ENCODE measurements around the gene ST8SIA6.
"Not testable (repeated sequence)": the region's sequence is repeated elsewhere in the genome, so short reads cannot be mapped to it uniquely, and the experiment has no call there.

ST8SIA6 gene

DNA sequence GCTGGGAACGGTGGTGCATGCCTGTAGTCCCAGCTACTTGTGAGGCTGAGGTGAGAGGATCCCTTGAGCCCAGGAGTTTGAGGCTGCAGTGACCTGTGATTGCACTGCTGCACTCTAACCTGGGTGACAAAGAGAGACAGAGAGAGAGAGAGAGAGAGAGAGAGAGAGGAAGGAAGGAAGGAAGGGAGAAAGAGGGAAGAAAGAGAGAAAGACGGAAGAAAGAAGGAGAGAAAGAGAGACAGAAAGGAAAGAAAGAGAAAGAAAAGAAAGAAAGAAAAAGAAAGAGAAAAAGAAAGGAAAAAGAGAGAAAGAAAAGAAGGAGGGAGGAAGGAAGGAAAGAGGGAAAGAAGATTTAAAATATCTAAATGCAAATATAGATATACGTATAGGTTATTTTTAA lies 132.4 kb downstream of the ST8SIA6 start:
- H3K27ac ChIP-seq (ENCODE audit: low read depth in 2 of 2, low read length in 2 of 2); H3K4me1 ChIP-seq (ENCODE audit: control insufficient read depth in 2 of 2, insufficient read depth in 2 of 2, low read length in 2 of 2); H3K9ac ChIP-seq (ENCODE audit: low read depth in 1 of 2, low read length in 2 of 2); H3K36me3 ChIP-seq (ENCODE audit: control insufficient read depth in 2 of 2, insufficient read depth in 2 of 2, low read length in 2 of 2); H3K4me3 ChIP-seq (ENCODE audit: low read length in 2 of 2); H3K27me3 ChIP-seq (ENCODE audit: control insufficient read depth in 2 of 2, insufficient read depth in 2 of 2, low read length in 2 of 2); H3K9me3 ChIP-seq (ENCODE audit: control insufficient read depth in 2 of 2, low read length in 2 of 2): not testable (repeated sequence)

- Histone ChIP-seq H3K4me1 (ENCODE audit: control insufficient read depth in 2 of 2, insufficient read depth in 2 of 2, low read length in 2 of 2) (no peaks in the 10 kb centered on the region), H3K9me3 (ENCODE audit: control insufficient read depth in 2 of 2, low read length in 2 of 2) (no peaks in the 10 kb centered on the region), H3K27ac (ENCODE audit: low read depth in 2 of 2, low read length in 2 of 2) (no peak overlapping the region), H3K4me3 (ENCODE audit: low read length in 2 of 2) (no peak overlapping the region), H3K36me3 (ENCODE audit: control insufficient read depth in 2 of 2, insufficient read depth in 2 of 2, low read length in 2 of 2) (no peaks in the 10 kb centered on the region), H3K27me3 (ENCODE audit: control insufficient read depth in 2 of 2, insufficient read depth in 2 of 2, low read length in 2 of 2) (no peaks in the 10 kb centered on the region), H3K9ac (ENCODE audit: low read depth in 1 of 2, low read length in 2 of 2) (no peak overlapping the region)
Observed at GRCh38 chr10:17316488-17317170, 137.8 kb downstream of the ST8SIA6 start.

DNA sequence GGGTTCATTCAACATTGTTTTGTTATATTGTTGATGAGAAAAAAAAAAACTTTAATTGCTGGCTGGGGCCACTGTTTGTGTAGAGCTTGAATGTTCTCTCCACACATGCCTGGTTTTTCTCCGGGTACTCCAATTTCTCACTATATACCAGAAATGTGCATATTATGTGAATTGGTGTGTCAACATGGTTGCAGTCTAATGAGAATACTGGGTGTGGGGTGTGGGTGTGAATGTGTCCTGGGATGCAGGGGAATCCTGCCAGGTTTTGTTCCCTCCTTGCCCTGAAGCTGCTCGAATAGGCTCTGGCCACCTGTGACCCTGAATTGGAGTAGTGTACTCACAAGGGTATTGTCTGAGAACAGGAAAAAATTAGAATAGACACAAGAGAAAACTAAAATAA lies 145.0 kb downstream of the ST8SIA6 start:
- Histone ChIP-seq H3K4me1 (ENCODE audit: control insufficient read depth in 2 of 2, insufficient read depth in 2 of 2, low read length in 2 of 2) (no peaks in the 10 kb centered on the region), H3K9ac (ENCODE audit: low read depth in 1 of 2, low read length in 2 of 2) (no peak overlapping the region), H3K27ac (ENCODE audit: low read depth in 2 of 2, low read length in 2 of 2) (no peak overlapping the region), H3K36me3 (ENCODE audit: control insufficient read depth in 2 of 2, insufficient read depth in 2 of 2, low read length in 2 of 2) (no peaks in the 10 kb centered on the region), H3K4me3 (ENCODE audit: low read length in 2 of 2) (no peak overlapping the region), H3K9me3 (ENCODE audit: control insufficient read depth in 2 of 2, low read length in 2 of 2) (no peaks in the 10 kb centered on the region), H3K27me3 (ENCODE audit: control insufficient read depth in 2 of 2, insufficient read depth in 2 of 2, low read length in 2 of 2) (no peaks in the 10 kb centered on the region)

DNA sequence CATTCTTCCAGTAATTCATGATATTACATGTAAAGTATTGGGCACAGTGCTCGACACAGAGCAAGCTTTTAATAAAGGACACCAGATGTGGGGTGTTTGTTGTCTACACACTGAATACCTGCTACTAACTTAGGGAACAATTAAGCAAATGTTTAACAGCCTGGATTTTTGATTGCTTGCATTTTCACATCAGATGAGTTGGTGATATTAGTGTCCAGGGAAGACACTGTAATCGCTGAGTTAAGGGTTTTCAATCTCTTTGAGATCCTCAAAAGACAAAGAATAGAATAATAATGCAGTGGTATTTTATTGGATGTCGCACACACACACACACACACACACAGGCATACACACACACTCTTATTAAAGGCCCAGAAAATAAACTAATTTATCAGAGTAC lies 147.3 kb downstream of the ST8SIA6 start:
- Histone ChIP-seq H3K27me3 (ENCODE audit: control insufficient read depth in 2 of 2, insufficient read depth in 2 of 2, low read length in 2 of 2) (no peaks in the 10 kb centered on the region), H3K9me3 (ENCODE audit: control insufficient read depth in 2 of 2, low read length in 2 of 2) (no peaks in the 10 kb centered on the region), H3K4me3 (ENCODE audit: low read length in 2 of 2) (no peak overlapping the region), H3K36me3 (ENCODE audit: control insufficient read depth in 2 of 2, insufficient read depth in 2 of 2, low read length in 2 of 2) (no peaks in the 10 kb centered on the region), H3K27ac (ENCODE audit: low read depth in 2 of 2, low read length in 2 of 2) (no peak overlapping the region), H3K9ac (ENCODE audit: low read depth in 1 of 2, low read length in 2 of 2) (no peak overlapping the region), H3K4me1 (ENCODE audit: control insufficient read depth in 2 of 2, insufficient read depth in 2 of 2, low read length in 2 of 2) (no peaks in the 10 kb centered on the region)

DNA sequence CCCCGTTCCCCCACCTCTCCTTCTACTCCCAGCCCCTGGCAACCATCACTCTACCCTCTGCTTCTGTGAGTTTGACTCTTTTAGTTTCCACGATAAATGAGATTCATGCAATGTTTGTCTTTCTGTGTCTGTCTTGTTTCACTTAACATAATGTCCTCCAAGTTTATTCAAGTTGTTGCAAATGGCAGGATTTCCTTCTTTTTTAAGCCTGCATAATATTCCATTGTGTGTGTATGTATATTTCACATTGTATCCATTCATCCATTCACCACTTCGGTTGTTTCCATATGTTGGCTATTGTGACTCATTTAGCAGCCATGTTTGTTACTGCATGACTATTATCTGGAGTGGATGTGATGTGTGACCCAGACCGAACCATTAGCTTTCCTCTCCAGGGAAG lies 162.0 kb downstream of the ST8SIA6 start:
- no peaks in the 10 kb centered on the region for H3K27me3 ChIP-seq (ENCODE audit: control insufficient read depth in 2 of 2, insufficient read depth in 2 of 2, low read length in 2 of 2)
- H3K4me1 ChIP-seq (ENCODE audit: control insufficient read depth in 2 of 2, insufficient read depth in 2 of 2, low read length in 2 of 2): no peaks in the 10 kb centered on the region
- no peak overlapping the region for H3K9ac ChIP-seq (ENCODE audit: low read depth in 1 of 2, low read length in 2 of 2)
- H3K4me3 ChIP-seq (ENCODE audit: low read length in 2 of 2): no peak overlapping the region
- no peaks in the 10 kb centered on the region for H3K36me3 ChIP-seq (ENCODE audit: control insufficient read depth in 2 of 2, insufficient read depth in 2 of 2, low read length in 2 of 2)
- H3K9me3 ChIP-seq (ENCODE audit: control insufficient read depth in 2 of 2, low read length in 2 of 2): no peaks in the 10 kb centered on the region
- no peak overlapping the region for H3K27ac ChIP-seq (ENCODE audit: low read depth in 2 of 2, low read length in 2 of 2)

DNA sequence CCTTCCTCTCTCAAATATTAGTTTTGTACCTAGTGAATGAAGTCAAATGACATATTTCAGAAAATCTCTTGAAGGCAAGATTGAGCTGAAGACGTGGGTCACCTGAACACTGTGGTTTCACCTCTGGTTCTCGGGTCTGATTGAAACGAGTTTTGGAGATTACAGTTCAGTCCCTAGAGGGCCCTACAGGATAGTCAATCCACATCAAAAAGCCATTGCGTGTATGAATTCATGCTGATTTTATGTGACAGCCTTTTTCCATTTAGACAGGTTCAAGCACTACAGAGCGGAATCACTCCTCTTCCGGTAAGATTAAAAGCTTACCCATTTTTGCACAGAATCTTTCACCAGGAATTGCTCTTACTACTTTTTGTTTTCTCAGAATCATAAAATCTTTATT lies 164.2 kb downstream of the ST8SIA6 start:
- H3K9me3 ChIP-seq (ENCODE audit: control insufficient read depth in 2 of 2, low read length in 2 of 2): no peaks in the 10 kb centered on the region
- no peak overlapping the region for H3K9ac ChIP-seq (ENCODE audit: low read depth in 1 of 2, low read length in 2 of 2)
- H3K4me3 ChIP-seq (ENCODE audit: low read length in 2 of 2): no peak overlapping the region
- H3K36me3 ChIP-seq (ENCODE audit: control insufficient read depth in 2 of 2, insufficient read depth in 2 of 2, low read length in 2 of 2): no peaks in the 10 kb centered on the region
- no peak overlapping the region for H3K27ac ChIP-seq (ENCODE audit: low read depth in 2 of 2, low read length in 2 of 2)
- no peaks in the 10 kb centered on the region for H3K27me3 ChIP-seq (ENCODE audit: control insufficient read depth in 2 of 2, insufficient read depth in 2 of 2, low read length in 2 of 2)
- H3K4me1 ChIP-seq (ENCODE audit: control insufficient read depth in 2 of 2, insufficient read depth in 2 of 2, low read length in 2 of 2): no peaks in the 10 kb centered on the region

GRCh38 chr10:17289763-17290162 lies 164.6 kb downstream of the ST8SIA6 start:
- H3K9me3 ChIP-seq (ENCODE audit: control insufficient read depth in 2 of 2, low read length in 2 of 2): no peaks in the 10 kb centered on the region
- H3K9ac ChIP-seq (ENCODE audit: low read depth in 1 of 2, low read length in 2 of 2): no peak overlapping the region
- no peak overlapping the region for H3K4me3 ChIP-seq (ENCODE audit: low read length in 2 of 2)
- no peak overlapping the region for H3K27ac ChIP-seq (ENCODE audit: low read depth in 2 of 2, low read length in 2 of 2)
- H3K4me1 ChIP-seq (ENCODE audit: control insufficient read depth in 2 of 2, insufficient read depth in 2 of 2, low read length in 2 of 2): no peaks in the 10 kb centered on the region
- no peaks in the 10 kb centered on the region for H3K36me3 ChIP-seq (ENCODE audit: control insufficient read depth in 2 of 2, insufficient read depth in 2 of 2, low read length in 2 of 2)
- H3K27me3 ChIP-seq (ENCODE audit: control insufficient read depth in 2 of 2, insufficient read depth in 2 of 2, low read length in 2 of 2): no peaks in the 10 kb centered on the region

DNA sequence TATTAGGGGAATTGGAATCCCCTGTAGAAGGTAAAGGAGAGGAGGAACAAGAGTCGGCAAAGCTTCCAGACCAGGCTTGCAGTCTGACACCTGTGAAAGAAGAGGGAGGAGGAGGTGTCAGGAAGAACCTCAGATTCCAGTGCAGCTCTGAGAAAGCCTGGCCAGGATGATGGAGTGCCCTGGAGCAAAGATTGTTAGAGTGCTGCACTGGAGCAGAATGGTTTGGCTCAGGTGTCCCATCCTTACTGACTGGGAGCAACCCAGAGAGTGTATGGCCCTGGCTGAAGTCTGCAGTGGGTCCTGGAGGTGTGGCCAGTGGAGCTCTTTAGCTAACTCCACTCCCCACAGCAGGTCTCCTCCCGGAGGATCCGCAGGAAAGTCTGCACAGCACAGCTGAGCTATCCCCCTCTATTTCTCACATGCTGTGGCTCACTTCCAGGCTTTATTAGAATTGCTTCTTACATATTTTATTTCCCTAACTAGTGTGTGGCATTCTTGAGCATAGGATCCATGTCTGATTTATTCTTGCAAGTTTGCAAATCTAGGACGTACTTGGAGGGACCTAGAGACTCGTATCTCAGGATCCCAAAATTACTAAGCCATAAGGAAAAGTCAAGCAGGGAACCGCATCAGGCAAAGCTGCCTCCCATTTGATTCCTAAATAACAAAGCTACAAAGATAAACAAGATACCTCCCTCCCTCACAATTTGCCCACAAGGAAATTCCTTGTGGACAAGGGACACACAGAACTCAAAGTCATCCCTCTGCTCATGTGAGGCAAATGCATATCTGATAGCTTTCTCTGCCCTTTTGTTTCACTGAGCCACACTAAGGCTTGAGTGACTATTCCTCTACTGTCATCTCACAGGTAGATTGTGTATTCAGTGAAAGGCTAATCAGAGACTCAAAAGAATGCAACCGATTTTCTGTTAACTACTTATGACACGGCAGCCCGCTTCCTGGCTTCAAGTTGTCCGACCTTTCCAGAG lies 167.5 kb downstream of the ST8SIA6 start:
- H3K27ac ChIP-seq (ENCODE audit: low read depth in 2 of 2, low read length in 2 of 2): no peak overlapping the region
- H3K4me3 ChIP-seq (ENCODE audit: low read length in 2 of 2): no peak overlapping the region
- no peaks in the 10 kb centered on the region for H3K27me3 ChIP-seq (ENCODE audit: control insufficient read depth in 2 of 2, insufficient read depth in 2 of 2, low read length in 2 of 2)
- no peak overlapping the region for H3K9ac ChIP-seq (ENCODE audit: low read depth in 1 of 2, low read length in 2 of 2)
- H3K36me3 ChIP-seq (ENCODE audit: control insufficient read depth in 2 of 2, insufficient read depth in 2 of 2, low read length in 2 of 2): no peaks in the 10 kb centered on the region
- H3K9me3 ChIP-seq (ENCODE audit: control insufficient read depth in 2 of 2, low read length in 2 of 2): peaks cover 0 to 5% of the 10 kb centered on the region in 2 donors
- H3K4me1 ChIP-seq (ENCODE audit: control insufficient read depth in 2 of 2, insufficient read depth in 2 of 2, low read length in 2 of 2): no peaks in the 10 kb centered on the region

- Histone ChIP-seq H3K27me3 (ENCODE audit: control insufficient read depth in 2 of 2, insufficient read depth in 2 of 2, low read length in 2 of 2) (no peaks in the 10 kb centered on the region), H3K36me3 (ENCODE audit: control insufficient read depth in 2 of 2, insufficient read depth in 2 of 2, low read length in 2 of 2) (no peaks in the 10 kb centered on the region), H3K4me3 (ENCODE audit: low read length in 2 of 2) (no peak overlapping the region), H3K4me1 (ENCODE audit: control insufficient read depth in 2 of 2, insufficient read depth in 2 of 2, low read length in 2 of 2) (no peaks in the 10 kb centered on the region), H3K27ac (ENCODE audit: low read depth in 2 of 2, low read length in 2 of 2) (no peak overlapping the region), H3K9ac (ENCODE audit: low read depth in 1 of 2, low read length in 2 of 2) (no peak overlapping the region), H3K9me3 (ENCODE audit: control insufficient read depth in 2 of 2, low read length in 2 of 2) (peaks cover 0 to 5% of the 10 kb centered on the region in 2 donors)
Observed at GRCh38 chr10:17282311-17282710, 172.1 kb downstream of the ST8SIA6 start.

DNA sequence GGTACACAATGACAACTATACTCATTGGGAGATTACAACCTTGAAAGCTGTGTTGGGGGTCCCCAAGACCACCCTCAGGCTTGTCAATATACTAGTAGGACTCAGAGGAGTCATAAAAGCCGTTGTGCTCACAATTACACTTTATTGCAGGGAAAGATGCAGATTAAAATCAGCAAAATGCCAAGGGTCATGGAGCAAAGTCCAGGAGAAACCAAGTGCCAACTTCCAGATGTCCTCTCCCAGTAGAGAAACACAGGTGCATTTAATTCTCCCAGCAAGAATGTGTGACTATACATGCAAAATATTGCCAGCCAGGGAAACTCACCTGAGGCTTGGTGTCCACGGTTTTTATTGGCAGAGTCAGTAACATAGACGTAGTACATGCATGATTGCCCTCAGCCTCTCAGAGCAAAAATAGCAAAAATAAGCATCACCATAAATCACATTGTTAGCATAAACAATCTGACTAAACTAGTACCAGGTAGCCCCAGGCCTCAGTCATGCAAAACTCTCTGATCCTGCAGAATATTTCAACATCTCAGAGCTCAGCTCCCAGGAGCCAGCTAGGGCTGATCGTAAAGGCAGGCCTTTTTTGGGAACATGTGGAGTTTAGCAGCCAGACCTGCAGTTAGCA lies 175.7 kb downstream of the ST8SIA6 start:
- H3K27ac ChIP-seq (ENCODE audit: low read depth in 2 of 2, low read length in 2 of 2): no peak overlapping the region
- H3K4me1 ChIP-seq (ENCODE audit: control insufficient read depth in 2 of 2, insufficient read depth in 2 of 2, low read length in 2 of 2): no peaks in the 10 kb centered on the region
- H3K4me3 ChIP-seq (ENCODE audit: low read length in 2 of 2): no peak overlapping the region
- no peaks in the 10 kb centered on the region for H3K36me3 ChIP-seq (ENCODE audit: control insufficient read depth in 2 of 2, insufficient read depth in 2 of 2, low read length in 2 of 2)
- peaks cover 0 to 5% of the 10 kb centered on the region in 2 donors for H3K9me3 ChIP-seq (ENCODE audit: control insufficient read depth in 2 of 2, low read length in 2 of 2)
- no peak overlapping the region for H3K9ac ChIP-seq (ENCODE audit: low read depth in 1 of 2, low read length in 2 of 2)
- H3K27me3 ChIP-seq (ENCODE audit: control insufficient read depth in 2 of 2, insufficient read depth in 2 of 2, low read length in 2 of 2): no peaks in the 10 kb centered on the region
